Activated naive CD8-positive, alpha-beta T cell treated with anti-CD3 and anti-CD28 coated beads, Interleukin-2, amount 50 U/mL, for 24 hours (primary cell): ENCODE results near the gene PHAF1.

Experiments
- ATAC-seq: fragments of 150-1000 bp; cut with Tn5 transposase; one replicate; pipeline ENCODE4 v1.10.0; 2021
- DNase-seq: peaks from one replicate; pipeline ENCODE4 v3.0.0; 2021
- H3K27ac Mint-ChIP-seq: one replicate; pipeline ENCODE4 v1.8.0; 2021; ENCODE audit warnings: mild to moderate bottlenecking, mixed read lengths
- H3K27me3 Mint-ChIP-seq: one replicate; pipeline ENCODE4 v1.8.0; 2021; ENCODE audit warnings: mixed read lengths
- H3K36me3 Mint-ChIP-seq: one replicate; pipeline ENCODE4 v1.8.0; 2021; ENCODE audit warnings: low read depth, mixed read lengths
- H3K4me1 Mint-ChIP-seq: one replicate; pipeline ENCODE4 v1.8.0; 2021; ENCODE audit warnings: mixed read lengths
- H3K4me3 Mint-ChIP-seq: one replicate; pipeline ENCODE4 v1.8.0; 2021; ENCODE audit warnings: mild to moderate bottlenecking, moderate library complexity, mixed read lengths
- H3K9me3 Mint-ChIP-seq: one replicate; pipeline ENCODE4 v1.8.0; 2021; ENCODE audit warnings: mixed read lengths

Gene PHAF1

GRCh38 chr16:67147437-67148140 is 37.8 kb downstream of the PHAF1 start:
- H3K36me3 Mint-ChIP-seq = peaks cover 32% of the 10 kb centered on the region
- no peak overlapping the region for H3K4me3 Mint-ChIP-seq
- H3K4me1 Mint-ChIP-seq = peaks cover 9% of the 10 kb centered on the region
- H3K27ac Mint-ChIP-seq = no peak overlapping the region
- ATAC-seq (no peak), DNase-seq (no peak)
- H3K9me3 Mint-ChIP-seq = no peaks in the 10 kb centered on the region
- H3K27me3 Mint-ChIP-seq = peaks cover 12% of the 10 kb centered on the region

- H3K4me1 Mint-ChIP-seq = peaks cover 9% of the 10 kb centered on the region
- peaks cover 28% of the 10 kb centered on the region for H3K36me3 Mint-ChIP-seq
- no peak overlapping the region for H3K27ac Mint-ChIP-seq
- no peaks in the 10 kb centered on the region for H3K9me3 Mint-ChIP-seq
- peaks cover 18% of the 10 kb centered on the region for H3K27me3 Mint-ChIP-seq
- ATAC-seq = no peak
- no peak overlapping the region for H3K4me3 Mint-ChIP-seq
- DNase-seq = no peak
Measured at GRCh38 chr16:67148221-67148620, 38.5 kb downstream of the PHAF1 start.

GRCh38 chr16:67148656-67149275 is 39.0 kb downstream of the PHAF1 start:
- DNase-seq (no peak), ATAC-seq (no peak)
- H3K4me3 Mint-ChIP-seq = no peak overlapping the region
- H3K27ac Mint-ChIP-seq = no peak overlapping the region
- H3K27me3 Mint-ChIP-seq = peaks cover 18% of the 10 kb centered on the region
- peaks cover 11% of the 10 kb centered on the region for H3K4me1 Mint-ChIP-seq
- H3K9me3 Mint-ChIP-seq = no peaks in the 10 kb centered on the region
- H3K36me3 Mint-ChIP-seq = peaks cover 24% of the 10 kb centered on the region

GRCh38 chr16:67149276-67150046 is 39.7 kb downstream of the PHAF1 start:
- no peak overlapping the region for H3K27ac Mint-ChIP-seq

GRCh38 chr16:67150047-67150832 is 40.5 kb downstream of the PHAF1 start:
- ATAC-seq (peak; percentile 64), DNase-seq (peak; percentile 54)
- Mint-ChIP-seq H3K27ac (no peak overlapping the region), H3K9me3 (no peaks in the 10 kb centered on the region), H3K27me3 (peaks cover 19% of the 10 kb centered on the region), H3K4me1 (peaks cover 16% of the 10 kb centered on the region), H3K4me3 (peak overlapping the region; percentile 63), H3K36me3 (peaks cover 16% of the 10 kb centered on the region)

More at GRCh38 chr16:67149276-67150046, 39.7 kb downstream of the PHAF1 start:
- ATAC-seq (no peak), DNase-seq (no peak)
- no peak overlapping the region for H3K4me3 Mint-ChIP-seq
- peaks cover 20% of the 10 kb centered on the region for H3K36me3 Mint-ChIP-seq
- H3K27me3 Mint-ChIP-seq = peaks cover 18% of the 10 kb centered on the region
- no peaks in the 10 kb centered on the region for H3K9me3 Mint-ChIP-seq
- H3K4me1 Mint-ChIP-seq = peaks cover 15% of the 10 kb centered on the region

- Mint-ChIP-seq H3K4me1 (peaks cover 19% of the 10 kb centered on the region), H3K4me3 (peak within 1 kb of the TSS; percentile 63), H3K36me3 (peaks cover 16% of the 10 kb centered on the region), H3K27ac (no peak within 1 kb of the TSS), H3K27me3 (peaks cover 21% of the 10 kb centered on the region), H3K9me3 (no peaks in the 10 kb centered on the region)
- ATAC-seq (peak; percentile 38), DNase-seq (peak; percentile 41)
Measured at GRCh38 chr16:67150833-67151396, 41.2 kb downstream of the PHAF1 start, which contains the start of gene B3GNT9. Gene B3GNT9, minus strand, starts transcription at chr16:67150998. Its CDS starts 513 bp downstream, at chr16:67150485.

- DNase-seq (peak; percentile 7), ATAC-seq (no peak)
- H3K36me3 Mint-ChIP-seq = peaks cover 16% of the 10 kb centered on the region
- no peaks in the 10 kb centered on the region for H3K9me3 Mint-ChIP-seq
- peaks cover 23% of the 10 kb centered on the region for H3K4me1 Mint-ChIP-seq
- no peak overlapping the region for H3K27ac Mint-ChIP-seq
- no peak overlapping the region for H3K4me3 Mint-ChIP-seq
- H3K27me3 Mint-ChIP-seq = peaks cover 21% of the 10 kb centered on the region
Measured at GRCh38 chr16:67151431-67152097, 41.8 kb downstream of the PHAF1 start.

- DNase-seq (no peak), ATAC-seq (no peak)
- H3K4me3 Mint-ChIP-seq = no peak overlapping the region
- H3K27me3 Mint-ChIP-seq = peaks cover 19% of the 10 kb centered on the region
- H3K27ac Mint-ChIP-seq = no peak overlapping the region
- H3K36me3 Mint-ChIP-seq = no peaks in the 10 kb centered on the region
- H3K4me1 Mint-ChIP-seq = peaks cover 39% of the 10 kb centered on the region
- no peaks in the 10 kb centered on the region for H3K9me3 Mint-ChIP-seq
Measured at GRCh38 chr16:67154578-67155294, 45.0 kb downstream of the PHAF1 start.

- H3K9me3 Mint-ChIP-seq = no peaks in the 10 kb centered on the region
- H3K4me1 Mint-ChIP-seq = peaks cover 41% of the 10 kb centered on the region
- peak overlapping the region; percentile 46 for H3K4me3 Mint-ChIP-seq
- no peaks in the 10 kb centered on the region for H3K36me3 Mint-ChIP-seq
- DNase-seq (peak; percentile 85), ATAC-seq (peak; percentile 50)
- H3K27me3 Mint-ChIP-seq = peaks cover 19% of the 10 kb centered on the region
- H3K27ac Mint-ChIP-seq = no peak overlapping the region
Measured at GRCh38 chr16:67155295-67156142, 45.8 kb downstream of the PHAF1 start.

- Mint-ChIP-seq H3K4me1 (peaks cover 43% of the 10 kb centered on the region), H3K4me3 (no peak overlapping the region), H3K27me3 (peaks cover 16% of the 10 kb centered on the region), H3K9me3 (no peaks in the 10 kb centered on the region), H3K36me3 (no peaks in the 10 kb centered on the region), H3K27ac (no peak overlapping the region)
- DNase-seq (peak; percentile 10), ATAC-seq (no peak)
Measured at GRCh38 chr16:67156143-67156844, 46.6 kb downstream of the PHAF1 start.

GRCh38 chr16:67157106-67157748 is 47.5 kb downstream of the PHAF1 start:
- DNase-seq (no peak), ATAC-seq (no peak)
- H3K4me1 Mint-ChIP-seq = peaks cover 47% of the 10 kb centered on the region
- no peak overlapping the region for H3K4me3 Mint-ChIP-seq
- H3K27me3 Mint-ChIP-seq = peaks cover 18% of the 10 kb centered on the region
- H3K36me3 Mint-ChIP-seq = peaks cover under 1% of the 10 kb centered on the region
- H3K27ac Mint-ChIP-seq = peak overlapping the region; percentile 36
- no peaks in the 10 kb centered on the region for H3K9me3 Mint-ChIP-seq
